HepG2 (cell line): ENCODE results near the gene ERV3-1.

Source experiments
- CERS6 ChIP-seq: sonication (generic); formaldehyde crosslinking; IDR thresholded peaks from 2 replicates; pipeline ENCODE4 v1.5.0; 2020; ENCODE audit warnings: missing genetic modification reagents
- MBD4 ChIP-seq: IDR thresholded peaks from 2 replicates; pipeline ENCODE4 v1.6.1; 2012; ENCODE audit warnings: low read length, inconsistent platforms, borderline replicate concordance
- ZNF383 ChIP-seq: sonication (generic); formaldehyde crosslinking; IDR thresholded peaks from 2 replicates; pipeline ENCODE4 v1.4.0; 2020; ENCODE audit warnings: missing genetic modification reagents, mild to moderate bottlenecking, borderline replicate concordance

- TF ChIP-seq MBD4 = no peak
- no peak for TF ChIP-seq CERS6 (CRISPR knock-in tag)
- no peak for TF ChIP-seq ZNF383 (CRISPR knock-in tag)
Measured at GRCh38 chr7:64997164-64997908, 9.2 kb downstream of the ERV3-1 start.
